Stimulated activated CD8-positive, alpha-beta memory T cell treated with anti-CD3 and anti-CD28 coated beads, Interleukin-4, amount 100 ng/mL, for 1 hour (primary cell): ENCODE data around the gene POLR1A.
"Not testable (repeated sequence)": the region's sequence is repeated elsewhere in the genome, so short reads cannot be mapped to it uniquely, and the experiment has no call there.

ENCODE experiments used
- DNase-seq, 2 donors: peaks; one replicate each; pipeline ENCODE4 v3.0.0-alpha.2; 2020; ENCODE audit warnings: low read depth in 2 of 2, low spot score in 1 of 2

Gene POLR1A

GRCh38 chr2:85999061-85999831, 106.4 kb downstream of the POLR1A start:
- no peak for DNase-seq

GRCh38 chr2:85998071-85998991, 107.4 kb downstream of the POLR1A start:
- DNase-seq: no peak

GRCh38 chr2:85997017-85997970, 108.4 kb downstream of the POLR1A start:
- no peak for DNase-seq

- DNase-seq: no peak
Measured at GRCh38 chr2:85996591-85996990, 109.1 kb downstream of the POLR1A start.

- DNase-seq: no peak
Measured at GRCh38 chr2:85995648-85996529, 109.8 kb downstream of the POLR1A start.

GRCh38 chr2:85994897-85995647, 110.6 kb downstream of the POLR1A start:
- DNase-seq: no peak

- DNase-seq: no peak
Measured at GRCh38 chr2:85994421-85994777, 111.3 kb downstream of the POLR1A start.

- no peak for DNase-seq
Measured at GRCh38 chr2:85992611-85993010, 113.1 kb downstream of the POLR1A start.

- not testable (repeated sequence) for DNase-seq
Measured at GRCh38 chr2:85992053-85992452, 113.6 kb downstream of the POLR1A start.

GRCh38 chr2:85990084-85990483, 115.6 kb downstream of the POLR1A start:
- no peak for DNase-seq

- DNase-seq: no peak
Measured at GRCh38 chr2:85989288-85989865, 116.3 kb downstream of the POLR1A start.

- no peak for DNase-seq
Measured at GRCh38 chr2:85988914-85989270, 116.8 kb downstream of the POLR1A start.

GRCh38 chr2:85988175-85988913, 117.3 kb downstream of the POLR1A start:
- DNase-seq: no peak

GRCh38 chr2:85987266-85988174, 118.2 kb downstream of the POLR1A start:
- DNase-seq: no peak

GRCh38 chr2:85986121-85986520, 119.6 kb downstream of the POLR1A start:
- no peak for DNase-seq

- DNase-seq: no peak
Measured at GRCh38 chr2:85984788-85985187, 120.9 kb downstream of the POLR1A start.

- no peak for DNase-seq
Measured at GRCh38 chr2:85983766-85984165, 121.9 kb downstream of the POLR1A start.
